Measurements from ENCODE around the gene SLC38A11.

SLC38A11 gene

GRCh38 chr2:164917296-164917903 lies 37.9 kb downstream of the SLC38A11 start:
- no peak for DNase-seq (ENCODE audit: extremely low read depth in 1 of 2, low read depth in 1 of 2)

- no peak for DNase-seq (ENCODE audit: extremely low read depth in 1 of 2, low read depth in 1 of 2)
Observed at GRCh38 chr2:164915566-164915965, 39.8 kb downstream of the SLC38A11 start.

GRCh38 chr2:164913640-164914350 lies 41.5 kb downstream of the SLC38A11 start:
- no peak for DNase-seq (ENCODE audit: extremely low read depth in 1 of 2, low read depth in 1 of 2)

GRCh38 chr2:164913011-164913410 lies 42.3 kb downstream of the SLC38A11 start:
- no peak for DNase-seq (ENCODE audit: extremely low read depth in 1 of 2, low read depth in 1 of 2)

- no peak for DNase-seq (ENCODE audit: extremely low read depth in 1 of 2, low read depth in 1 of 2)
Observed at GRCh38 chr2:164911832-164912231, 43.5 kb downstream of the SLC38A11 start.

- no peak for DNase-seq (ENCODE audit: extremely low read depth in 1 of 2, low read depth in 1 of 2)
Observed at GRCh38 chr2:164910101-164910899, 45.0 kb downstream of the SLC38A11 start.

GRCh38 chr2:164906947-164907346 lies 48.4 kb downstream of the SLC38A11 start:
- DNase-seq (ENCODE audit: extremely low read depth in 1 of 2, low read depth in 1 of 2), result no peak

GRCh38 chr2:164905307-164905706 lies 50.0 kb downstream of the SLC38A11 start:
- DNase-seq (ENCODE audit: extremely low read depth in 1 of 2, low read depth in 1 of 2), result no peak

GRCh38 chr2:164903951-164904350 lies 51.4 kb downstream of the SLC38A11 start:
- DNase-seq (ENCODE audit: extremely low read depth in 1 of 2, low read depth in 1 of 2), result no peak

GRCh38 chr2:164903204-164903603 lies 52.1 kb downstream of the SLC38A11 start:
- DNase-seq (ENCODE audit: extremely low read depth in 1 of 2, low read depth in 1 of 2), result no peak

GRCh38 chr2:164899121-164899520 lies 56.2 kb downstream of the SLC38A11 start:
- DNase-seq (ENCODE audit: extremely low read depth in 1 of 2, low read depth in 1 of 2), result no peak

- no peak for DNase-seq (ENCODE audit: extremely low read depth in 1 of 2, low read depth in 1 of 2)
Observed at GRCh38 chr2:164898475-164898874, 56.9 kb downstream of the SLC38A11 start.

- DNase-seq (ENCODE audit: extremely low read depth in 1 of 2, low read depth in 1 of 2), result no peak
Observed at GRCh38 chr2:164897469-164898260, 57.7 kb downstream of the SLC38A11 start.

- no peak for DNase-seq (ENCODE audit: extremely low read depth in 1 of 2, low read depth in 1 of 2)
Observed at GRCh38 chr2:164896634-164897355, 58.5 kb downstream of the SLC38A11 start.

GRCh38 chr2:164896226-164896625 lies 59.1 kb downstream of the SLC38A11 start:
- no peak for DNase-seq (ENCODE audit: extremely low read depth in 1 of 2, low read depth in 1 of 2)

- no peak for DNase-seq (ENCODE audit: extremely low read depth in 1 of 2, low read depth in 1 of 2)
Observed at GRCh38 chr2:164891460-164891859, 63.9 kb downstream of the SLC38A11 start.

- DNase-seq (ENCODE audit: extremely low read depth in 1 of 2, low read depth in 1 of 2), result no peak
Observed at GRCh38 chr2:164890544-164890943, 64.8 kb downstream of the SLC38A11 start.

GRCh38 chr2:164888592-164888991 lies 66.7 kb downstream of the SLC38A11 start:
- DNase-seq (ENCODE audit: extremely low read depth in 1 of 2, low read depth in 1 of 2), result no peak

GRCh38 chr2:164887434-164888144 lies 67.7 kb downstream of the SLC38A11 start:
- DNase-seq (ENCODE audit: extremely low read depth in 1 of 2, low read depth in 1 of 2), result no peak

GRCh38 chr2:164882276-164882675 lies 73.0 kb downstream of the SLC38A11 start:
- DNase-seq (ENCODE audit: extremely low read depth in 1 of 2, low read depth in 1 of 2), result no peak
